Tibial nerve (tissue), 4 donors: Measurements from ENCODE around the gene LRRC4. TPM values are rescaled to one million over a fixed set of nuclear protein-coding genes. Genes with fewer than 3 reads are reported as not detected.

ENCODE experiments used
- DNase-seq, 2 donors: peaks; one replicate each; pipeline ENCODE4 v3.0.0-alpha.2; 2019; ENCODE audit warnings: low spot score in 2 of 2
- H3K27ac ChIP-seq, 4 donors: fragments of 200-600 bp; sonication (generic) in 3 of 4; one replicate each; pipeline ENCODE4 v1.5.1; 2017 to 2019; ENCODE audit warnings: mild to moderate bottlenecking in 1 of 4
- H3K27me3 ChIP-seq, 2 donors: fragments of 200-600 bp; sonication (generic) in 1 of 2; one replicate each; pipeline versions ENCODE4 v1.5.1 to v1.6.0; 2017 to 2019
- H3K36me3 ChIP-seq, 3 donors: fragments of 200-600 bp; sonication (generic); one replicate each; pipeline ENCODE4 v1.5.1; 2018 to 2019
- H3K4me1 ChIP-seq, 4 donors: fragments of 200-600 bp; sonication (generic) in 3 of 4; one replicate each; pipeline ENCODE4 v1.5.1; 2017 to 2019
- H3K4me3 ChIP-seq, 4 donors: fragments of 200-600 bp; sonication (generic) in 3 of 4; one replicate each; pipeline ENCODE4 v1.5.1; 2017 to 2019; ENCODE audit warnings: mild to moderate bottlenecking in 1 of 4, moderate library complexity in 1 of 4
- H3K9me3 ChIP-seq, 4 donors: fragments of 200-600 bp; sonication (generic) in 3 of 4; one replicate each; pipeline ENCODE4 v1.5.1; 2017 to 2019
- EP300 ChIP-seq, 2 donors: sonication (generic); formaldehyde crosslinking; IDR thresholded peaks; one replicate each; pipeline ENCODE4 v1.6.1; 2017; ENCODE audit warnings: antibody characterized with exemption in 2 of 2, mild to moderate bottlenecking in 1 of 2
- POLR2A ChIP-seq, 2 donors: fragments of 450-650 bp; IDR thresholded peaks; one replicate each; pipeline ENCODE4 v1.6.1; 2017; ENCODE audit warnings: antibody characterized with exemption in 2 of 2, mild to moderate bottlenecking in 2 of 2, moderate library complexity in 2 of 2
- WGBS, 2 donors: methylation state at CpG; one replicate each; pipeline ENCODE4 v1.1.5; 2018; 5-methylcytosine and 5-hydroxymethylcytosine counted together
- total RNA-seq, 4 donors: library from RNA; depleted of rRNA; stranded (reverse); fragments of >200 nt; gene quantifications; one replicate each; pipeline ENCODE4 v1.1.0, GENCODE V29; 2016
- TF ChIP-seq, protein P1 (sequence below), 5 experiments: fragments of 200-600 bp in 3 of 5; fragments of 450-650 bp in 2 of 5; sonication (generic) in 3 of 5; IDR thresholded peaks; one replicate each; pipeline ENCODE4 v1.5.1; 2016 to 2019; ENCODE audit warnings: antibody characterized with exemption in 5 of 5, mild to moderate bottlenecking in 3 of 5, moderate library complexity in 2 of 5

The LRRC4 gene
- total RNA-seq, 4 donors from 2014 or later: 2.2 to 2.4 (median 2.3) TPM

DNA sequence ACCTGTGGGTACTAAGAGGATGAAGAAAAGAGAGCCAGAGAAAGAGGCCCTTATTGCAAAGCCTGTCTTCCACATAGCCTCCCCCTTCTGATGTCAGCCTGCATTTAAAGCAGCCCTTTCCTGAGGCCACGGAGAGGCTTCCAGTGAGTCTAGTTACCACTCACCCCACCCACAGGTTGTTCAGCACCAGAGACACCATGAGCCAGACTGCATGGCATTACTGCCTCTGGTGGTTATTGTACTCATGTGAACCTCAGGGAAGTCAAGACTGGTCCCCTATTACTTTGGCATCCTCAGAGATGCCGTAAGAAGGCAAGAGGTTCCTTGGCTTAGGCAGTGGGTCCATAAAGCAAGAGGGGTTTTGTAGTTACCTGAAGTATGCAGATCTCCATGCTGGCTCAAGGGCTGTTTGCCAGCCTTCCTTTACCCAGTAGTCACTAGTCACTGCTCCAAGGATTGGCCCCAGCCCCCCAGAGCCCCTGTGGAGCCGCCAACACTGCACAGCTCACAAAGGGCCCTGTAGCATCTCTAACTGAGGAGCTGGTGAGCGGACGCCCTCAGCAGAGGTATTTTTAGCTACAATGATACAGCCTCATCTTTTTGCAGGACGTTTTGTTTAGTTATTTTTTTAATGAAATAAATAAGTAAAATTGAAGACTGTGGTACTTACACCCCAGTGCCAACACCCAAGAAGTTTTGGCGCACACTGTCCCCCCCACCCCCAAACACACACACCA lies 20.7 kb downstream of the LRRC4 start:
- Histone ChIP-seq H3K36me3 (peaks cover 0 to 40% (median 0%) of the 10 kb centered on the region in 3 donors), H3K4me3 (no peak overlapping the region), H3K27ac (peak overlapping the region in 1 of 4 donors; percentile 29), H3K27me3 (no peaks in the 10 kb centered on the region), H3K4me1 (peaks cover 0 to 32% (median 0%) of the 10 kb centered on the region in 4 donors), H3K9me3 (no peaks in the 10 kb centered on the region)
- no peak for DNase-seq
- TF ChIP-seq EP300 (IDR thresholded peaks at IDR 0.05): no peak
- TF ChIP-seq, protein P1, sequence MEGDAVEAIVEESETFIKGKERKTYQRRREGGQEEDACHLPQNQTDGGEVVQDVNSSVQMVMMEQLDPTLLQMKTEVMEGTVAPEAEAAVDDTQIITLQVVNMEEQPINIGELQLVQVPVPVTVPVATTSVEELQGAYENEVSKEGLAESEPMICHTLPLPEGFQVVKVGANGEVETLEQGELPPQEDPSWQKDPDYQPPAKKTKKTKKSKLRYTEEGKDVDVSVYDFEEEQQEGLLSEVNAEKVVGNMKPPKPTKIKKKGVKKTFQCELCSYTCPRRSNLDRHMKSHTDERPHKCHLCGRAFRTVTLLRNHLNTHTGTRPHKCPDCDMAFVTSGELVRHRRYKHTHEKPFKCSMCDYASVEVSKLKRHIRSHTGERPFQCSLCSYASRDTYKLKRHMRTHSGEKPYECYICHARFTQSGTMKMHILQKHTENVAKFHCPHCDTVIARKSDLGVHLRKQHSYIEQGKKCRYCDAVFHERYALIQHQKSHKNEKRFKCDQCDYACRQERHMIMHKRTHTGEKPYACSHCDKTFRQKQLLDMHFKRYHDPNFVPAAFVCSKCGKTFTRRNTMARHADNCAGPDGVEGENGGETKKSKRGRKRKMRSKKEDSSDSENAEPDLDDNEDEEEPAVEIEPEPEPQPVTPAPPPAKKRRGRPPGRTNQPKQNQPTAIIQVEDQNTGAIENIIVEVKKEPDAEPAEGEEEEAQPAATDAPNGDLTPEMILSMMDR (IDR thresholded peaks at IDR 0.05): peak in 1 of 5 experiments; percentile 8
- 74 to 81% methylated on average over 7 of the region's 7 CpGs for WGBS, 2 donors

DNA sequence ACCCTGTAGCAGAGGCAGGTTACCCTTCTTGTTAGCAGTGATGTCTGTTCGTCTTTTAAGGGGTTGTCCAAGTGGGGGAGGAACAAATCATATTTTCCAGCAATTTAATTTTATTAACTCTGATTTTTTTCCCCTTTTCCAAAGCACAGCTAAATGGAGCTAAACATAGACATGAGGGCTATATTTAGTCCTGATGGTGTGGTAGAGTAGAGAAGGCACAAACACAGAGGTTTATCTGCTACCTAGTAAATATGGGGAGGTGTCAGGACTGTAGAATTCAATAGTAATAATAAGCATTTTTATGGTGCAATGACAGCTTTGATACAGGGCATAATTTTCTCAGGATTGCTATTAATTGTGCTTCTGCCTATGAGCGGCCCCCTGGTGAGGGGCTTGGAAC lies 22.5 kb downstream of the LRRC4 start:
- Histone ChIP-seq H3K4me1 (peaks cover 0 to 44% (median 4%) of the 10 kb centered on the region in 4 donors), H3K4me3 (no peak overlapping the region), H3K27ac (no peak overlapping the region), H3K9me3 (no peaks in the 10 kb centered on the region), H3K27me3 (no peaks in the 10 kb centered on the region), H3K36me3 (peaks cover 0 to 26% (median 0%) of the 10 kb centered on the region in 3 donors)
- no peak for DNase-seq
- 82 to 95% methylated on average over 2 of the region's 2 CpGs for WGBS, 2 donors
- TF ChIP-seq POLR2A (IDR thresholded peaks at IDR 0.05) (no peak), EP300 (IDR thresholded peaks at IDR 0.05) (no peak)
- TF ChIP-seq, protein P1 (IDR thresholded peaks at IDR 0.05): no peak

- H3K9me3 ChIP-seq: no peaks in the 10 kb centered on the region
- WGBS, 2 donors: 88 to 93% methylated on average over 5 of the region's 5 CpGs
- H3K36me3 ChIP-seq: peaks cover 0 to 23% (median 0%) of the 10 kb centered on the region in 3 donors
- H3K4me1 ChIP-seq: peaks cover 0 to 45% (median 6%) of the 10 kb centered on the region in 4 donors
- no peaks in the 10 kb centered on the region for H3K27me3 ChIP-seq
- H3K27ac ChIP-seq: no peak overlapping the region
- TF ChIP-seq EP300 (IDR thresholded peaks at IDR 0.05) (no peak), POLR2A (IDR thresholded peaks at IDR 0.05) (no peak)
- TF ChIP-seq, protein P1 (IDR thresholded peaks at IDR 0.05): no peak
- DNase-seq: no peak
- no peak overlapping the region for H3K4me3 ChIP-seq
These were observed 23.1 kb downstream of the LRRC4 start for GRCh38 chr7:128008141-128008540.

GRCh38 chr7:128007303-128007680 lies 23.9 kb downstream of the LRRC4 start:
- no peak overlapping the region for H3K27ac ChIP-seq
- H3K4me1 ChIP-seq: peaks cover 0 to 47% (median 6%) of the 10 kb centered on the region in 4 donors
- 60 to 61% methylated on average over 3 of the region's 3 CpGs for WGBS, 2 donors
- no peak overlapping the region for H3K4me3 ChIP-seq
- no peaks in the 10 kb centered on the region for H3K27me3 ChIP-seq
- H3K36me3 ChIP-seq: peaks cover 0 to 15% (median 0%) of the 10 kb centered on the region in 3 donors
- TF ChIP-seq EP300 (IDR thresholded peaks at IDR 0.05): no peak
- no peak for TF ChIP-seq POLR2A (IDR thresholded peaks at IDR 0.05)
- TF ChIP-seq, protein P1 (IDR thresholded peaks at IDR 0.05): no peak
- DNase-seq: no peak
- H3K9me3 ChIP-seq: no peaks in the 10 kb centered on the region

- Histone ChIP-seq H3K4me3 (no peak overlapping the region), H3K4me1 (peaks cover 0 to 53% (median 6%) of the 10 kb centered on the region in 4 donors), H3K27ac (no peak overlapping the region), H3K27me3 (no peaks in the 10 kb centered on the region), H3K9me3 (no peaks in the 10 kb centered on the region), H3K36me3 (peaks cover 0 to 13% (median 0%) of the 10 kb centered on the region in 3 donors)
- 81 to 90% methylated on average over 8 of the region's 8 CpGs for WGBS, 2 donors
- TF ChIP-seq POLR2A (IDR thresholded peaks at IDR 0.05): no peak
- DNase-seq: no peak
These were observed 24.5 kb downstream of the LRRC4 start for GRCh38 chr7:128006550-128007302.
